GM20000 (cell line): ENCODE data around the gene FAM240A.
"Not testable (repeated sequence)": the region's sequence is repeated elsewhere in the genome, so short reads cannot be mapped to it uniquely, and the experiment has no call there.

Source experiments
- DNase-seq: peaks from one replicate; pipeline ENCODE4 v3.0.0; 2012; ENCODE audit warnings: low spot score
- TF ChIP-seq, protein P1 (sequence below): IDR thresholded peaks from 2 replicates; pipeline ENCODE4 v1.5.1; 2012; ENCODE audit warnings: mild to moderate bottlenecking, control low read depth; ENCODE audit errors: extremely low read depth, missing control alignments

The FAM240A gene

DNA sequence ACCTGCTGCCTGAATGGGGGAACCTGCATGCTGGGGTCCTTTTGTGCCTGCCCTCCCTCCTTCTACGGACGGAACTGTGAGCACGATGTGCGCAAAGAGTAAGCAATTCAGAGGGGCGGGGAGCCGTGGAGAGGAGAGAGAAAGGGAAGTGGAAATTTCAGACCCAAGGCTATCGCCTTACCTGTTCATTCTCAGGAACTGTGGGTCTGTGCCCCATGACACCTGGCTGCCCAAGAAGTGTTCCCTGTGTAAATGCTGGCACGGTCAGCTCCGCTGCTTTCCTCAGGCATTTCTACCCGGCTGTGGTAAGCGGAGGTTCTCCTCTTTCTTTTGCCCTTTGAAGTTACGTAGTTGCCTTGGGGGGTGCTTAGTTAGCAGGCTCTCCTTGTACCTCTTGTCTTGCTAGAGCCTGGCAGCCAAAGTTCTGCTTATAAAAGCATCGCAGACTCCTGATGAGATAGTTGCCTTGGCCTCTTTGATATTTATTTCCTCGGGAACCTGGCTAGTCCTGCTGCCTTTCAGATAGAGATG lies 32.5 kb upstream of the FAM240A start:
- no peak for DNase-seq
- TF ChIP-seq, protein P1, sequence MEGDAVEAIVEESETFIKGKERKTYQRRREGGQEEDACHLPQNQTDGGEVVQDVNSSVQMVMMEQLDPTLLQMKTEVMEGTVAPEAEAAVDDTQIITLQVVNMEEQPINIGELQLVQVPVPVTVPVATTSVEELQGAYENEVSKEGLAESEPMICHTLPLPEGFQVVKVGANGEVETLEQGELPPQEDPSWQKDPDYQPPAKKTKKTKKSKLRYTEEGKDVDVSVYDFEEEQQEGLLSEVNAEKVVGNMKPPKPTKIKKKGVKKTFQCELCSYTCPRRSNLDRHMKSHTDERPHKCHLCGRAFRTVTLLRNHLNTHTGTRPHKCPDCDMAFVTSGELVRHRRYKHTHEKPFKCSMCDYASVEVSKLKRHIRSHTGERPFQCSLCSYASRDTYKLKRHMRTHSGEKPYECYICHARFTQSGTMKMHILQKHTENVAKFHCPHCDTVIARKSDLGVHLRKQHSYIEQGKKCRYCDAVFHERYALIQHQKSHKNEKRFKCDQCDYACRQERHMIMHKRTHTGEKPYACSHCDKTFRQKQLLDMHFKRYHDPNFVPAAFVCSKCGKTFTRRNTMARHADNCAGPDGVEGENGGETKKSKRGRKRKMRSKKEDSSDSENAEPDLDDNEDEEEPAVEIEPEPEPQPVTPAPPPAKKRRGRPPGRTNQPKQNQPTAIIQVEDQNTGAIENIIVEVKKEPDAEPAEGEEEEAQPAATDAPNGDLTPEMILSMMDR, result no peak

DNA sequence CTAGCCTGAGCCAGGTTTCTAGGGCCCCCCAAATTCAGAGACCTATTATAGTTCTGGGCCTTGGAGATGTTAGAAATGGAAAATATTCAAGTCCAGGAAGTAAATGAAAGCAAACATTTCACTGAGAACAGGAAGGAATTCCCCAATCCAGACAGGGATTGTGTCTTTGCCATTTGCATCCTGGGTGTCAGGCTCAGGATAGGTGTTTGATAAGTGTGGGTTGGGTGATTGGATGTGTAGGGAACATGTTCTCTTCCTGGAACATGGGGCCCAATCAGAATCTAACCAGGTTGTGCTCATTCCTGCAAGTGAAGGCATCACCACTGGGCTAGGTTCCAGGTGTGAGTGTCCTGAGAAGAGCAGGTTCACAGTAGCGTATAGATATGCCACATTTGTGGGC lies 31.6 kb upstream of the FAM240A start:
- TF ChIP-seq, protein P1, result no peak
- DNase-seq, result no peak

DNA sequence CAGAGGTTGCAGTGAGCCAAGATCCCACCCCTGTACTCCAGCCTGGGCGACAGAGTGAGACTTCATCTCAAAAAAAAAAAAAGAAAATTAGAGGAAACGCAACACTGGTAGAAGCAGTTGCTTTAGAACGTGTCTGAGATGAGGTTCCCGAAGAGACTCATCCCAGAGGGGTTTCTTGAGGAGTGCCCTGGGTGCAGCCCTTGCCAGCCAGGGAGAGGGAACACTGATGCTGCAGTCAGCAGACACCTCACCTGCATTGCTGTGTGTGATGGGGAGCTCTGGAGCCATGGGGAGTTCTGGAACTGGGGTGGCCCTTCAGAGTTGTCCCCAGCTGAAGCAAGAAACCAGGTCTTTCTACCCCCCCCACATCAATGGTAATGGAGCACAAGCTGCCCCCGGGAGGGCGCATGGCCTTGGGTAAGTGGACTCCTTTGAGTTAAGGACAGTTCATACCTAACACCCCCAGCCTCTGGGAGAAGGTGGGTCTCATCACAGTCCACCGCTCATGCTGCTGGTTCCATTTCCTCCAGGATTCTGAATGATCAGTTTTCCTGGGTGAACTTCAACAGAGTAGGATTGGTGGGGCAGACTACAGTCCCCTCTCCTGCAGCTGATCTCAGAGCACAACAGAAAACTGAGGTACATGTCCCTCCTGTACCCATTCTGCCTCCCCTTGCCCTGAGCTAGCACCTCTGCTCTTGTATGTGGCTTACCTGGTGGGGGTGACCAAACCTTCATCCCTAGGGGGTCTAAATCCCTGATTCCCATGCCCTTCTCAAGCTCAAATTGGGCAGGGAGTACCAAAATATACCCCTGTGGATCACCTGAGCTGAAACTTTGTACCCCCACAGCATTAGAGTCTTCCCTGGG lies 27.5 kb upstream of the FAM240A start:
- DNase-seq, result no peak
- TF ChIP-seq, protein P1, result no peak

DNA sequence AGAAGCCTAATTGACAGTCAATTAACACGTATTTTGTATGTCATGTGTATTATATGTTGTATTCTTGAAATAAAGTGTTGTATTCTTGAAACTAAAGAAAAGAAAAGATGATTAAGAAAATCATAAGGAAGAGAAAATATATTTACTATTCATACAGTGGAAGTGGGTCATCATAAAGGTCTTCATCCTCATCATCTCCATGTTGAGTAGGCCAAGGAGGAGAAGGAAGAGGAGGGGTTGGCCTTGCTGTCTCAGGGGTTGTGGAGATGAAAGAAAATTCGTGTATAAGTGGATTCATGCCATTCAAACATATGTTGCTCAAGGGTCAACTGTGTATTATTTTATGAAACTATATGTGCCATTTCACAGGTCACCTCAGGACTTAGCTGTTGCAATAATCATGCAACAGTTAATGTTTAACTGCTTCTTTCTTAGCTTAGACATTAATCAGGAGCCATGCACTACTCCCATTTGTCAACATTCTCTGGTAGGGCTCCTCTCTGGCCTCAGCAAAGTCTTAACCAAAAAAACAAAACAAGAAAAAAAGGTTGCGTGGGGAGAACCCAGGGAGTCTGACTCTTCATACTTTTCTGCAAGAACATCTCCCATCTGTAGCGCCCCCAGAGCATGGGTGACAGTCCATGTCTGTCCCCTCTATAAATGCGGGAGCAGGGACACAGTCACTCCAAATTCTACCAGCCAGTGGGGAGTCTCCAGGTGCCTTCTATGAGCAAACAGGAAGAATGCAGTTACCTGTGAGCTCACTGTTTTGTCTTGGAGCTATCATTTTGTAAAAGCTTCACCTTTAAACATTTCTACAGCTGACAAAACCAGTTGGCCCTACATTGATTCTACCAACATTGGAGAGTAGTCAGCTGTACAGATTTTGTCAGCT lies 26.3 kb upstream of the FAM240A start:
- TF ChIP-seq, protein P1, result no peak
- no peak for DNase-seq

DNA sequence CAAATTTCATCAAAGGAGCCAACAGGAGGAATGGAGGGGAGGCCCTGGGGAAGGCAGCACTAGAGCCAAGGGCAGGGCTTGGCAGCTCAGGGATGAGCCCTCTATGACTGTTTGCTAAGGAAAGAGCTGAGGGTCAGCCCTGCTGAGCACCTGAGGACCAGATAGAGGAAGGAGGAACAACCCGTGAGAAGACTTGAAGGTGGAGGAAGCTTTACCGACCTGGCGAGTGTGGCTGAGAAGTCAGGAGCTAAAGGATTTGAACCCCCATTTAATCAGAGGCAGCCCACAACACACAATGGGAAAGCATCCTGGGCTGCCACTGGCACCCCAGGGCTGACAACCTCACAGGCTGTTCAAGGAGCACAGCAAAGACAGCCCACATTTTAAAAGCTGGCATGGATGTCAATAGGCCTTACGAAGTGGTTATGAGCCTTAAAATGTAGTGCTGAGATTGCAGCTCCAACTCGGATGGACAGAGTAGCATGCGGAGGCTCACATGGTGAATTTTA lies 25.5 kb upstream of the FAM240A start:
- no peak for DNase-seq
- TF ChIP-seq, protein P1, result no peak

DNA sequence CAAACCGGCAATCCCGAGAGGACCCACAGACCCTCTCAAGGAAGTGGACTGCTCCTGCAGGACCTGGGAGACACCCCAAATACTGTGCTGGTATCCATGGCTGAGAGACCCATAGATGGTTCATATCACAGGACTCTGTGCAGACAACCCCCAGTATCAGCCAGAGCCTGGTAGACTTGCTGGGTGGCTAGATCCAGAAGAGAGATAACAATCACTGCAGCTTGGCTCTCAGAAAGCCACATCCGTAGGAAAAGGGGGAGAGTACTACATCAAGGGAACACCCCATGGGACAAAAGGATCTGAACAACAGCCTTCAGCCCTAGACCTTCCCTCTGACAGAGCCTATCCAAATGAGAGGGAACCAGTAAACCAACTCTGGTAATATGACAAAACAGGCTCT lies 25.1 kb upstream of the FAM240A start:
- DNase-seq, result not testable (repeated sequence)

DNA sequence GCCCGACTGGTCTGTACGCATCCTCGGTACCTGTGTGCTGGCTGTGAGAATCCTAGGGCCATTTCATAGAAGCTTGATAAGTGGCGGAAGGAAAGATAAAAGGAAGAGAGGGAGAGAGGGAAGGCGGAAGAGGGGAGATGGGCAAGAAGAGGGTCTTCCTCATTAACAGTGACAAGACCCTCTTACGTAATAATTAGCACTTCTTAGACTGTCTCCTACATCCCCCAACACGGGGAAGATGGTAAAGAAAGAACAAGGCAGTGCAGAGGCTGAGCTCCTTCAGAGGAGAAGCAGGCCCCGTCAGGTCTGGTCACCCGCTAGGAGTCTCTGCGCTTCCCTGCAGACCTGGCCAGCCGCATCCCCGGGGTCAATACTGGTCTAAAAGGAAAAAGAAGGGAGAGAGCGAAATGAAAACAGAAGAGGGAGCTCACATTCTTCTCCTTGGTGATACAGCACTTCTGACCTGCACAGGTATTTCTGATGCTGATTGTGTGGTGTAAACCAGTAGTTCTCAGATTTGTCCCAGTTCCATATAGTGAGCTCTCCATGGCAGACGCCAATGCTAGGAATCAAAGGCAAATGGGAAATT lies 19.0 kb upstream of the FAM240A start:
- TF ChIP-seq, protein P1, result no peak
- no peak for DNase-seq
